HepG2 (cell line): ENCODE data around the gene CNKSR3. TPM values are rescaled to one million over a fixed set of nuclear protein-coding genes. Genes with fewer than 3 reads are reported as not detected.

Source experiments
- ATAC-seq: fragments of 200-7000 bp; cut with Tn5 transposase; 3 replicates; pipeline ENCODE4 v1.9.1; 2020; ENCODE audit warnings: mild to moderate bottlenecking, moderate library complexity
- BruUV-seq: library from RNA; stranded (reverse); fragments of 400-500 nt; replicated peaks from 2 replicates; lab custom pipeline; 2021; lab: Mats Ljungman, UMichigan
- CTCF ChIA-PET: fragments of 300-600 bp; formaldehyde crosslinking; extraction: SDS; loops from one replicate; lab custom pipeline; 2021; ENCODE audit warnings: low total read pairs, inconsistent platforms, low intra/inter-chr PET ratio; lab: Yijun Ruan, JAX
- POLR2A ChIA-PET: fragments of 350-600 bp; sonication (Branson Sonifier 250); formaldehyde crosslinking; loops from one replicate; lab custom pipeline; 2020; ENCODE audit warnings: antibody characterized with exemption, inconsistent platforms; lab: Yijun Ruan, JAX
- DNase-seq: peaks from one replicate; pipeline ENCODE4 v3.0.0-alpha.2; 2015; ENCODE audit warnings: low spot score
- FAIRE-seq: peaks from 3 replicates; lab custom pipeline; 2011; peaks lifted over from hg19 to GRCh38; lab: Jason Lieb, UNC
- H2AFZ ChIP-seq: one replicate; pipeline ENCODE4 v1.6.1; 2011; ENCODE audit warnings: low read length, inconsistent platforms
- H3K27ac ChIP-seq: fragments of 300-600 bp; 3 replicates; pipeline ENCODE4 v1.8.0; 2011; ENCODE audit warnings: mixed run types, mild to moderate bottlenecking, mixed read lengths, low read length, inconsistent platforms; ENCODE audit not compliant: insufficient read depth; ENCODE audit errors: extremely low read length
- H3K27me3 ChIP-seq, 2 experiments: fragments of 200-600 bp in 1 of 2; 2 replicates in 1 of 2; 3 replicates in 1 of 2; pipeline versions ENCODE4 v1.6.0 to v1.8.0; 2011; ENCODE audit warnings: low read length in 2 of 2, mild to moderate bottlenecking in 2 of 2, moderate library complexity in 2 of 2, inconsistent platforms in 1 of 2; ENCODE audit not compliant: insufficient read depth in 2 of 2, control insufficient read depth in 1 of 2
- H3K36me3 ChIP-seq, 2 experiments: fragments of 200-600 bp in 1 of 2; replicated peaks in 1 of 2; 2 replicates in 1 of 2; 3 replicates in 1 of 2; pipeline versions ENCODE4 v1.5.1 to v1.8.0; 2011; ENCODE audit warnings: low read length in 2 of 2, inconsistent platforms in 1 of 2; ENCODE audit not compliant: insufficient read depth in 2 of 2, control insufficient read depth in 1 of 2
- H3K4me1 ChIP-seq: 2 replicates; pipeline ENCODE4 v1.5.1; 2012; ENCODE audit warnings: low read length, inconsistent platforms; ENCODE audit not compliant: insufficient read depth
- H3K4me2 ChIP-seq: 2 replicates; pipeline ENCODE4 v1.6.0; 2011; ENCODE audit warnings: low read depth, low read length, inconsistent platforms
- H3K4me3 ChIP-seq, 3 experiments: fragments of 200-600 bp in 1 of 3; sonication (generic), shearing (Covaris generic) in 1 of 3; replicated peaks in 1 of 3; 2 replicates each; pipeline ENCODE4 v1.5.1; 2011 to 2016; ENCODE audit warnings: low read length in 3 of 3, inconsistent platforms in 2 of 3, low read depth in 2 of 3, mild to moderate bottlenecking in 2 of 3, control low read depth in 1 of 3, mixed read lengths in 1 of 3; ENCODE audit not compliant: insufficient read depth in 1 of 3
- H3K79me2 ChIP-seq: one replicate; pipeline ENCODE4 v1.6.1; 2011; ENCODE audit warnings: low read length, inconsistent platforms; ENCODE audit not compliant: insufficient read depth
- H3K9ac ChIP-seq: 2 replicates; pipeline ENCODE4 v1.6.0; 2011; ENCODE audit warnings: mild to moderate bottlenecking, low read depth, low read length, inconsistent platforms; ENCODE audit not compliant: insufficient read depth
- H3K9me3 ChIP-seq: 2 replicates; pipeline ENCODE4 v1.5.1; 2012; ENCODE audit warnings: mild to moderate bottlenecking, low read length
- H4K20me1 ChIP-seq: 2 replicates; pipeline ENCODE4 v1.6.0; 2011; ENCODE audit warnings: inconsistent platforms, mild to moderate bottlenecking, low read length, moderate library complexity; ENCODE audit not compliant: insufficient read depth
- SOX5 ChIP-seq: IDR thresholded peaks from 2 replicates; pipeline ENCODE4 v1.6.1; 2016; ENCODE audit warnings: borderline replicate concordance
- SOX6 ChIP-seq, 2 experiments: fragments of 450-650 bp in 1 of 2; sonication (generic) in 1 of 2; formaldehyde crosslinking in 1 of 2; IDR thresholded peaks; 2 replicates each; pipeline versions ENCODE4 v1.4.0 to v1.6.1; 2017 to 2020; ENCODE audit warnings: antibody characterized with exemption in 1 of 2, mild to moderate bottlenecking in 1 of 2, missing genetic modification reagents in 1 of 2
- ZNF281 ChIP-seq: sonication (generic); formaldehyde crosslinking; IDR thresholded peaks from 2 replicates; pipeline ENCODE4 v1.4.0; 2020; ENCODE audit warnings: missing genetic modification reagents, borderline replicate concordance
- ZNF557 ChIP-seq: sonication (generic); formaldehyde crosslinking; IDR thresholded peaks from 2 replicates; pipeline ENCODE4 v1.4.0; 2020; ENCODE audit warnings: missing genetic modification reagents
- ZNF775 ChIP-seq: sonication (generic); formaldehyde crosslinking; IDR thresholded peaks from 2 replicates; pipeline ENCODE4 v1.4.0; 2020; ENCODE audit warnings: missing genetic modification reagents, mild to moderate bottlenecking, moderate library complexity, borderline replicate concordance
- ZNF788 ChIP-seq: sonication (generic); formaldehyde crosslinking; IDR thresholded peaks from 2 replicates; pipeline ENCODE4 v1.5.0; 2020; ENCODE audit warnings: mild to moderate bottlenecking, missing genetic modification reagents, borderline replicate concordance
- WGBS: methylation state at CpG from one replicate; pipeline ENCODE4 v1.1.6; 2017; ENCODE audit warnings: low lambda C conversion rate; 5-methylcytosine and 5-hydroxymethylcytosine counted together
- in situ Hi-C: cut with HindIII; loops from 2 replicates; pipeline ENCODE4 v1.10.0; 2017; ENCODE audit warnings: low pct_unique_long_range_greater_than_20kb; ENCODE audit not compliant: extremely low pct_ligation_motif_present
- intact Hi-C: fragments of 100-400 bp; cut with micrococcal nuclease; formaldehyde crosslinking; loops from one replicate; pipeline ENCODE4 v1.10.0; 2022; ENCODE audit not compliant: unreplicated experiment
- polyA plus RNA-seq, 8 experiments: library from polyadenylated mRNA; depleted of rRNA in 3 of 8; stranded (reverse) in 7 of 8; unstranded in 1 of 8; fragments of >200 nt; fragmentation: Illumina TruSeq in 4 of 8; extraction: Trizol in 4 of 8; gene quantifications; 2 replicates each; pipeline versions ENCODE4 v1.2.1 to v1.2.3, GENCODE V29; 2011 to 2016; ENCODE audit warnings: low read depth in 4 of 8, missing spikeins in 1 of 8, mixed read lengths in 1 of 8; ENCODE audit not compliant: insufficient read depth in 1 of 8
- total RNA-seq, 5 experiments: library from RNA; depleted of rRNA; stranded (reverse); fragments of >200 nt; fragmentation: Illumina TruSeq; extraction: Trizol; gene quantifications; 2 replicates each; pipeline ENCODE4 v1.2.3, GENCODE V29; 2016; ENCODE audit warnings: low read depth in 1 of 5
- TF ChIP-seq, protein P1 (sequence below): IDR thresholded peaks from 2 replicates; pipeline ENCODE4 v1.6.1; 2018; ENCODE audit warnings: missing genetic modification reagents

CNKSR3 gene
- total and polyA plus RNA-seq, 2 of the 13 experiments (the other 11 are each of a cell fraction or from before 2014, with no cell fraction given): 9.2 to 38.6 TPM

- TF ChIP-seq ZNF281 (CRISPR knock-in tag) (no peak), SOX5 (no peak), SOX6 (IDR thresholded peaks at IDR 0.05) (no peak), SOX6 (CRISPR knock-in tag; IDR thresholded peaks at IDR 0.05) (no peak), ZNF788 (CRISPR knock-in tag) (no peak)
These were observed 115.2 kb downstream of the CNKSR3 start (continued) for GRCh38 chr6:154395316-154395715.

GRCh38 chr6:154394571-154394970, 115.9 kb downstream of the CNKSR3 start:
- H3K4me1 ChIP-seq: peaks cover 16% of the 10 kb centered on the region
- H3K27me3 ChIP-seq: no peaks in the 10 kb centered on the region
- H3K4me3 ChIP-seq: no peak overlapping the region
- H3K36me3 ChIP-seq: peaks cover 0 to 4% of the 10 kb centered on the region in 2 experiments; a peak in 2 of 5 replicates
- FAIRE-seq (no peak), ATAC-seq (peak; percentile 28; the same call in 2 of the 3 replicates), DNase-seq (no peak)
- intact Hi-C loops: no loop called here
- no TSS peak for BruUV-seq
- WGBS: 72% methylated on average over 3 of the region's 3 CpGs
- TF ChIP-seq ZNF557: no peak
- no peak for TF ChIP-seq ZNF775
- TF ChIP-seq, protein P1, sequence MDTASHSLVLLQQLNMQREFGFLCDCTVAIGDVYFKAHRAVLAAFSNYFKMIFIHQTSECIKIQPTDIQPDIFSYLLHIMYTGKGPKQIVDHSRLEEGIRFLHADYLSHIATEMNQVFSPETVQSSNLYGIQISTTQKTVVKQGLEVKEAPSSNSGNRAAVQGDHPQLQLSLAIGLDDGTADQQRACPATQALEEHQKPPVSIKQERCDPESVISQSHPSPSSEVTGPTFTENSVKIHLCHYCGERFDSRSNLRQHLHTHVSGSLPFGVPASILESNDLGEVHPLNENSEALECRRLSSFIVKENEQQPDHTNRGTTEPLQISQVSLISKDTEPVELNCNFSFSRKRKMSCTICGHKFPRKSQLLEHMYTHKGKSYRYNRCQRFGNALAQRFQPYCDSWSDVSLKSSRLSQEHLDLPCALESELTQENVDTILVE (CRISPR knock-in tag): no peak
- no peaks in the 10 kb centered on the region for H4K20me1 ChIP-seq
- no peak overlapping the region for H3K4me2 ChIP-seq
- no peak overlapping the region for H2AFZ ChIP-seq
- H3K27ac ChIP-seq: no peak overlapping the region
- in situ Hi-C loops: no loop called here
- no peaks in the 10 kb centered on the region for H3K79me2 ChIP-seq
- no peaks in the 10 kb centered on the region for H3K9me3 ChIP-seq
- ChIA-PET POLR2A (no interaction called here), CTCF (no interaction called here)
- H3K9ac ChIP-seq: no peak overlapping the region
